ENCODE data around the gene ELF1. TPM values are rescaled to one million over a fixed set of nuclear protein-coding genes. Genes with fewer than 3 reads are reported as not detected.

Gene ELF1
- total and polyA plus RNA-seq, 7 experiments from 2014 or later = 117 to 193 (median 169) TPM

DNA sequence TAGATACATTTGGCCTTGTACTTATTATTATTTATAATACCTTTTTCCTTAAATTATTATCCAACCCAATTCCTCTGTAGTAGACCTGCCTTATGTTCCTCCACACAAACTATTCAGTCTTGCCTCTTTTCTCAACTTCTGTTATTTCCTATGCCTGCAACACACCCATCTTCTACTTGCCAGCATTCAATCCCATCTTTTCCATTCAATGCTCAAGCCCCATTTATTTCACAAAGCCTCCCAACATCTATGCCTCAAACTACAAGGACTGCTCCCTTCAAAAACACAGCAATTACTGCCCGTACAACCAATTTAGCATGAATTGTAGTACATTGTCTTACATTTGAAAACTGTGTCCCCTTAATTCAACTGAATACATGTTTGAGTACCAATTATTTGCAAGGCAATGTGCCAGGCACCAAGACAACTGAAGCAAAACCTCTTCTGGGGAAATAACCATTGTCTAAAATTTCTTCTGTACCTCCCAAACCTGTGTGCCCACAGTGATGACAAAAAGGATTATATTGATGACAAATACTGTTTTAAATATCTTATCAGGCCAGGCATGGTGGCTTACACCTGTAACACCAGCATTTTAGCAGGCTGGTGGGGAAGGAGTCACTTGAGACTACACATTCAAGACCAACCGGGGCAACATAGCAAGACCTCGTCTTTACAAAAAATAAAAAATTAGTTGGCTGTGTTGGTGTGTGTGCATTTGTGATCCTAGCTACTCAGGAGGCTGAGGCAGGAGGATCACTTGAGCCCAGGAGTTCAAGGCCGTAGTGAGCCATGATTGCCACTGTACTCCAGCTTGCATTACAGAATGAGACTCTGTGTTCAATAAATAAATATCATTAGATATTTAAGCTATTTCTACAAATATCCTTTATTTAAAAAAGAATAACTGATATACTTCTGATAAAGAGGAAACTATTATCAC, 35.1 kb downstream of the ELF1 start:
- no peaks in the 10 kb centered on the region for H3K36me3 ChIP-seq (ENCODE audit: control insufficient read depth in 2 of 3, insufficient read depth in 3 of 3, low read length in 3 of 3)
- ATAC-seq (no peak), DNase-seq (no peak)
- Mint-ChIP-seq H3K27ac (peak overlapping the region; percentile 93 to 98 (median 96)), H3K4me1 (peaks cover 42 to 78% (median 65%) of the 10 kb centered on the region in 7 donors), H3K36me3 (peaks cover 0 to 25% (median 4%) of the 10 kb centered on the region in 5 donors), H3K27me3 (no peaks in the 10 kb centered on the region), H3K9me3 (no peaks in the 10 kb centered on the region), H3K4me3 (peak overlapping the region; percentile 71 to 99 (median 94))
- no peaks in the 10 kb centered on the region for H3K9me3 ChIP-seq (ENCODE audit: control insufficient read depth in 2 of 3, low read length in 3 of 3)
- intact Hi-C loops (cut with micrococcal nuclease) = loop anchor here (1.0 to 10.0 kb wide), 14 partner anchors 8 to 1411 kb away; partner anchors contain the start of genes ELF1 (in 1 of the 2), FOXO1 (in 1 of the 2), KBTBD6 (in 1 of the 2) and MRPS31 (in 1 of the 2)
- ChIA-PET CTCF (interaction anchor here (0.7 to 1.2 kb wide), 4 partner anchors 41 to 76 kb away, joined by 3 to 4 read pairs (median 4); no protein-coding TSS in a partner anchor), POLR2A (interaction anchor here (0.6 to 2.7 kb wide), 16 partner anchors 9 to 323 kb away, joined by 3 to 12 read pairs (median 4); partner anchors contain the start of genes ELF1 and WBP4)
- H3K4me3 ChIP-seq (ENCODE audit: low read length) = peak overlapping the region; percentile 49
- peaks cover 29 to 40% of the 10 kb centered on the region in 2 donors for H3K4me1 ChIP-seq (ENCODE audit: control insufficient read depth in 2 of 2, insufficient read depth in 2 of 2, low read length in 2 of 2)
- peak overlapping the region; percentile 86 for H3K27ac ChIP-seq (ENCODE audit: low read depth, low read length)
- H3K27me3 ChIP-seq (ENCODE audit: control insufficient read depth in 2 of 2, insufficient read depth in 2 of 2, low read length in 2 of 2) = no peaks in the 10 kb centered on the region

GRCh38 chr13:40983259-40983658, 35.9 kb downstream of the ELF1 start:
- Mint-ChIP-seq H3K9me3 (no peaks in the 10 kb centered on the region), H3K36me3 (peaks cover 0 to 28% (median 4%) of the 10 kb centered on the region in 5 donors), H3K4me3 (peak overlapping the region; percentile 76 to 99 (median 94)), H3K27ac (peak overlapping the region; percentile 93 to 98 (median 96)), H3K4me1 (peaks cover 38 to 77% (median 64%) of the 10 kb centered on the region in 7 donors), H3K27me3 (no peaks in the 10 kb centered on the region)
- H3K9me3 ChIP-seq (ENCODE audit: control insufficient read depth in 2 of 3, low read length in 3 of 3) = no peaks in the 10 kb centered on the region
- no peaks in the 10 kb centered on the region for H3K36me3 ChIP-seq (ENCODE audit: control insufficient read depth in 2 of 3, insufficient read depth in 3 of 3, low read length in 3 of 3)
- ATAC-seq (no peak), DNase-seq (no peak)
- H3K4me1 ChIP-seq (ENCODE audit: control insufficient read depth in 2 of 2, insufficient read depth in 2 of 2, low read length in 2 of 2) = peaks cover 29 to 35% of the 10 kb centered on the region in 2 donors
- POLR2A ChIA-PET = interaction anchor here (0.7 to 1.0 kb wide), 3 partner anchors 9 to 322 kb away, joined by 3 to 4 read pairs (median 4); partner anchors contain the start of gene ELF1
- CTCF ChIA-PET = interaction anchor here (0.6 kb wide), 1 partner anchor 12 kb away, joined by 3 read pairs; no protein-coding TSS in a partner anchor
- peak overlapping the region; percentile 19 for H3K4me3 ChIP-seq (ENCODE audit: low read length)
- no peaks in the 10 kb centered on the region for H3K27me3 ChIP-seq (ENCODE audit: control insufficient read depth in 2 of 2, insufficient read depth in 2 of 2, low read length in 2 of 2)
- intact Hi-C loops (cut with micrococcal nuclease) = loop anchor here (1.0 to 10.0 kb wide), 11 partner anchors 36 to 1412 kb away; partner anchors contain the start of genes ELF1 (in 1 of the 2), FOXO1 (in 1 of the 2), KBTBD6 (in 1 of the 2) and MRPS31 (in 1 of the 2)
- H3K27ac ChIP-seq (ENCODE audit: low read depth, low read length) = peak overlapping the region; percentile 86

DNA sequence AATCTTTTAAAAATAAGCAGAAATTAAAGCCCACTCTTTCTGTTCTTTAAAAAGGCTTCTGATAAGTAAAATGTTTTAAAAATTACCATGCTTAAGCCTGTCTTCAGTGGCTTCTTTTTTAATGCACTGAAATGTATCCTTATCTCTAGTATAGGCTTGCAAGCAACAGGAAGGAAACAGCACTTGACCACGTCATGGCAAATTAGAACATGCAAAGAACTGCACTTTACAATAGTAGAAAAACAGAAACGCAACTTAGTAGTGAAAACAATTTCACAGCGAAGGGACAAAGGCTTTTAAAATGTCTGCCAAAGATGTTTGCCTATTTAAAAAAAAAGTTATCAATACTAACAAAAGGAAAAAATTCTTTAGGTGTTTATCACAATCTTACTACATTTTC, 36.3 kb downstream of the ELF1 start:
- peaks cover 0 to 28% (median 7%) of the 10 kb centered on the region in 5 donors for H3K36me3 Mint-ChIP-seq
- H3K27ac ChIP-seq (ENCODE audit: low read depth, low read length) = peak overlapping the region; percentile 86
- intact Hi-C loops (cut with micrococcal nuclease) = loop anchor here (1.0 to 10.0 kb wide), 14 partner anchors 8 to 1412 kb away; partner anchors contain the start of genes ELF1 (in 2 of the 2), FOXO1 (in 1 of the 2), KBTBD6 (in 1 of the 2) and MRPS31 (in 1 of the 2)
- H3K4me3 ChIP-seq (ENCODE audit: low read length) = no peak overlapping the region
- no peaks in the 10 kb centered on the region for H3K36me3 ChIP-seq (ENCODE audit: control insufficient read depth in 2 of 3, insufficient read depth in 3 of 3, low read length in 3 of 3)
- H3K9me3 Mint-ChIP-seq = no peaks in the 10 kb centered on the region
- ChIA-PET POLR2A (interaction anchor here (0.9 to 2.0 kb wide), 5 partner anchors 8 to 38 kb away, joined by 4 to 9 read pairs (median 5); partner anchors contain the start of gene ELF1), CTCF (interaction anchor here (0.6 kb wide), 1 partner anchor 13 kb away, joined by 3 read pairs; no protein-coding TSS in a partner anchor)
- peak; percentile 82 for ATAC-seq
- peak overlapping the region; percentile 93 to 98 (median 96) for H3K27ac Mint-ChIP-seq
- H3K9me3 ChIP-seq (ENCODE audit: control insufficient read depth in 2 of 3, low read length in 3 of 3) = no peaks in the 10 kb centered on the region
- H3K4me3 Mint-ChIP-seq = peak overlapping the region; percentile 76 to 99 (median 94)
- peak in 8 of 9 donors; percentile 41 to 90 (median 80) for DNase-seq
- peaks cover 40 to 77% (median 65%) of the 10 kb centered on the region in 7 donors for H3K4me1 Mint-ChIP-seq
- no peaks in the 10 kb centered on the region for H3K27me3 Mint-ChIP-seq
- peaks cover 30 to 34% of the 10 kb centered on the region in 2 donors for H3K4me1 ChIP-seq (ENCODE audit: control insufficient read depth in 2 of 2, insufficient read depth in 2 of 2, low read length in 2 of 2)
- no peaks in the 10 kb centered on the region for H3K27me3 ChIP-seq (ENCODE audit: control insufficient read depth in 2 of 2, insufficient read depth in 2 of 2, low read length in 2 of 2)

- POLR2A ChIA-PET = interaction anchor here (0.8 to 4.8 kb wide), 11 partner anchors 9 to 78 kb away, joined by 3 to 27 read pairs (median 5); partner anchors contain the start of genes ELF1 and WBP4
Observed at GRCh38 chr13:40981949-40982348, 37.2 kb downstream of the ELF1 start.

DNA sequence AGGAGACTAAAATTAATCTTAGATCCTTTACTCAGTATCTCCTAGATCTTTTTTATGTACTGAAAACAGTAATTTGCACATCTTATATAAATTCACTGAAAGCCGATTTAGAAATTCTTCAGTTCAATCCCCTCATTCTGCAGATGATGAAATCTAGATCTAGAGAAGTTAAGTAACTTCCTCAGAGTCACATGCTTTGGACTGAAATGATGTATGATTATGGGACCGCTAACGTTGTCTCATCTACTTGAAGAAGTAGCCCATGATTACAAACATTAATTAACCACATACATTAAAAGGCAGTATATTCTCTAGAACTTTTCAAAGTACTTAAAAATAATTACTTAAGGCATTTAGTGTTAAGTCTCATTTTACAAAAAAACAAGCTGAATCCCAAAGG, 37.8 kb downstream of the ELF1 start:
- H3K9me3 ChIP-seq (ENCODE audit: control insufficient read depth in 2 of 3, low read length in 3 of 3) = no peaks in the 10 kb centered on the region
- Mint-ChIP-seq H3K4me3 (peak overlapping the region; percentile 88 to 99 (median 94)), H3K9me3 (no peaks in the 10 kb centered on the region), H3K4me1 (peaks cover 49 to 85% (median 72%) of the 10 kb centered on the region in 7 donors), H3K27me3 (no peaks in the 10 kb centered on the region), H3K36me3 (peaks cover 0 to 32% (median 16%) of the 10 kb centered on the region in 5 donors), H3K27ac (peak overlapping the region; percentile 93 to 98 (median 96))
- peak in 4 of 9 donors; percentile 36 to 58 (median 46) for DNase-seq
- peak overlapping the region; percentile 69 for H3K4me3 ChIP-seq (ENCODE audit: low read length)
- intact Hi-C loops (cut with micrococcal nuclease) = loop anchor here (1.0 to 10.0 kb wide), 13 partner anchors 13 to 1413 kb away; partner anchors contain the start of genes FOXO1 (in 1 of the 2), KBTBD6 (in 1 of the 2), MRPS31 (in 1 of the 2) and NAA16 (in 1 of the 2)
- POLR2A ChIA-PET = interaction anchor here (0.8 to 4.8 kb wide), 14 partner anchors 9 to 79 kb away, joined by 3 to 27 read pairs (median 4); partner anchors contain the start of genes ELF1 and WBP4
- peak overlapping the region; percentile 86 for H3K27ac ChIP-seq (ENCODE audit: low read depth, low read length)
- no peaks in the 10 kb centered on the region for H3K36me3 ChIP-seq (ENCODE audit: control insufficient read depth in 2 of 3, insufficient read depth in 3 of 3, low read length in 3 of 3)
- ATAC-seq = peak; percentile 42
- H3K4me1 ChIP-seq (ENCODE audit: control insufficient read depth in 2 of 2, insufficient read depth in 2 of 2, low read length in 2 of 2) = peaks cover 40 to 42% of the 10 kb centered on the region in 2 donors
- CTCF ChIA-PET = interaction anchor here (1.0 to 2.1 kb wide), 3 partner anchors 11 to 38 kb away, joined by 4 to 9 read pairs (median 4); partner anchors contain the start of gene ELF1
- no peaks in the 10 kb centered on the region for H3K27me3 ChIP-seq (ENCODE audit: control insufficient read depth in 2 of 2, insufficient read depth in 2 of 2, low read length in 2 of 2)

More at GRCh38 chr13:40981949-40982348, 37.2 kb downstream of the ELF1 start:
- intact Hi-C loops (cut with micrococcal nuclease) = loop anchor here (1.0 to 10.0 kb wide), 17 partner anchors 8 to 1413 kb away; partner anchors contain the start of genes ELF1 (in 1 of the 2), FOXO1 (in 1 of the 2), KBTBD6 (in 1 of the 2) and MRPS31 (in 1 of the 2)
- H3K36me3 ChIP-seq (ENCODE audit: control insufficient read depth in 2 of 3, insufficient read depth in 3 of 3, low read length in 3 of 3) = no peaks in the 10 kb centered on the region
- peaks cover 0 to 31% (median 13%) of the 10 kb centered on the region in 5 donors for H3K36me3 Mint-ChIP-seq
- H3K4me3 ChIP-seq (ENCODE audit: low read length) = peak overlapping the region; percentile 69
- H3K27ac Mint-ChIP-seq = peak overlapping the region; percentile 93 to 98 (median 96)
- no peak for ATAC-seq
- H3K9me3 ChIP-seq (ENCODE audit: control insufficient read depth in 2 of 3, low read length in 3 of 3) = no peaks in the 10 kb centered on the region
- no peaks in the 10 kb centered on the region for H3K27me3 Mint-ChIP-seq
- DNase-seq = no peak
- peak overlapping the region; percentile 86 to 99 (median 94) for H3K4me3 Mint-ChIP-seq
- no peaks in the 10 kb centered on the region for H3K27me3 ChIP-seq (ENCODE audit: control insufficient read depth in 2 of 2, insufficient read depth in 2 of 2, low read length in 2 of 2)
- H3K4me1 Mint-ChIP-seq = peaks cover 46 to 82% (median 69%) of the 10 kb centered on the region in 7 donors
- H3K9me3 Mint-ChIP-seq = no peaks in the 10 kb centered on the region
- H3K4me1 ChIP-seq (ENCODE audit: control insufficient read depth in 2 of 2, insufficient read depth in 2 of 2, low read length in 2 of 2) = peaks cover 38 to 39% of the 10 kb centered on the region in 2 donors
- CTCF ChIA-PET = interaction anchor here (2.0 kb wide), 1 partner anchor 11 kb away, joined by 9 read pairs; no protein-coding TSS in a partner anchor
- H3K27ac ChIP-seq (ENCODE audit: low read depth, low read length) = peak overlapping the region; percentile 86

Data from naive thymus-derived CD4-positive, alpha-beta T cell (primary cell).